GM19324 (cell line): ENCODE results near the gene RBM34.
"Not testable (repeated sequence)": the region's sequence is repeated elsewhere in the genome, so short reads cannot be mapped to it uniquely, and the experiment has no call there.

Source experiments
- ATAC-seq: cut with Tn5 transposase; IDR thresholded peaks from one replicate; pipeline ENCODE4 v1.9.1; 2021; ENCODE audit warnings: mild to moderate bottlenecking, moderate library complexity; ENCODE audit not compliant: unreplicated experiment, low FRiP score

The RBM34 gene

GRCh38 chr1:235160957-235161684 lies at the start of gene RBM34:
Gene RBM34 (minus strand): TSS chr1:235161250. CDS start chr1:235161226, 24 bp downstream.
- peak; percentile 97 for ATAC-seq

- no peak for ATAC-seq
Measured at GRCh38 chr1:235207209-235207565, 46.1 kb upstream of the RBM34 start.

- ATAC-seq: no peak
Measured at GRCh38 chr1:235206533-235207208, 45.6 kb upstream of the RBM34 start.

DNA sequence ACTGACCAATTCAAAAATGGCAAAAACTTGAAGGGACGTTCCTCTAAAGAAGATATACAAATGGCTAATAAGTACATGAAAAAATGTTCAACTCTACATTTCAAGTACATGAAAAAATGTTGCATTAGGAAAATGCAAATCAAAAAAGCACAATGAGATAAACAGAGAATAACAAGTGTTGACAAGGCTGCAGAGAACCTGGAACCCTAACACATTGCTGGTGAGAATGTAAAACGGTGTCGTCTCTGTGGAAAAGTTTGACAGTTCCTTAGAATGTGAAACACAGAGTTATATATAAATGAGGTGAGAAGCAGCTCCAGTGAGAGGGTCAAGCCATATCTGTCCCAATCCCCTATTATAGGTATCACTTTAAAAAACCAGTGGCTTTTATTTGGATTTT lies 44.6 kb upstream of the RBM34 start:
- ATAC-seq: no peak

GRCh38 chr1:235203428-235203827 lies 42.4 kb upstream of the RBM34 start:
- no peak for ATAC-seq

DNA sequence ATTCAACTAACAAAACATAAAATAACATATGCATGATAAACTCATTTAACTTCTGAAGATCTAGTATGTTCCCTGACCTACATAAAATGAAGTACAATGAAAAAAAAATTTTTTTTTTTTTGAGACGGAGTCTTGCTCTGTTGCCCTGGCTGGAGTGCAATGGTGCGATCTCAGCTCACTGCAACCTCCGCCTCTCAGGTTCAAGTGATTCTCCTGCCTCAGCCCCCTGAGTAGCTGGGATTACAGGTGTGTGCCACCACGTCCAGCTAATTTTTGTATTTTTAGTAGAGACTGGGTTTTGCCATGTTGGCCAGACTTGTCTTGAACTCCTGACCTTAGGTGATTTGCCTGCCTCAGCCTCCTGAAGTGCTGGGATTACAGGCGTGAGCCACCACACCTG lies 41.4 kb upstream of the RBM34 start:
- not testable (repeated sequence) for ATAC-seq

- no peak for ATAC-seq
Measured at GRCh38 chr1:235199441-235199840, 38.4 kb upstream of the RBM34 start.

GRCh38 chr1:235190431-235190830 lies 29.4 kb upstream of the RBM34 start:
- ATAC-seq: no peak

DNA sequence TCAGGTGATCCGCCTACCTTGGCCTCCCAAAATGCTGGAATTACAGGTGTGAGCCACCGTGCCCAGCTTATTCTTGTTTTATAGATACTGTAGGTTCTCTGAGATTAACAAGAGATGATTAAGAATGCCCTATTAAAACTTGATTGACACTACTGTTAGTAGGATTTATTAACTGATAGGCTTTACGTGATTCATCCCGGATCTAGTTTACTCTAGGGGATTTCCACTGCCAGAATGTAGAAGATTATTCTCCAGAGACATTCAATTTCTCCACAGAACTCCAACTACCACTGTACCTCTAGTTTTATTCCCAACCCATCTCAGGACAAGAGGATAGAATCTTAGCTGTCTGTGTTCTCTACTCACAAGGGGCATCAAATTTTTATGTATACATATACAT lies 26.3 kb upstream of the RBM34 start:
- no peak for ATAC-seq

GRCh38 chr1:235181561-235182245 lies 20.7 kb upstream of the RBM34 start:
- ATAC-seq: no peak

DNA sequence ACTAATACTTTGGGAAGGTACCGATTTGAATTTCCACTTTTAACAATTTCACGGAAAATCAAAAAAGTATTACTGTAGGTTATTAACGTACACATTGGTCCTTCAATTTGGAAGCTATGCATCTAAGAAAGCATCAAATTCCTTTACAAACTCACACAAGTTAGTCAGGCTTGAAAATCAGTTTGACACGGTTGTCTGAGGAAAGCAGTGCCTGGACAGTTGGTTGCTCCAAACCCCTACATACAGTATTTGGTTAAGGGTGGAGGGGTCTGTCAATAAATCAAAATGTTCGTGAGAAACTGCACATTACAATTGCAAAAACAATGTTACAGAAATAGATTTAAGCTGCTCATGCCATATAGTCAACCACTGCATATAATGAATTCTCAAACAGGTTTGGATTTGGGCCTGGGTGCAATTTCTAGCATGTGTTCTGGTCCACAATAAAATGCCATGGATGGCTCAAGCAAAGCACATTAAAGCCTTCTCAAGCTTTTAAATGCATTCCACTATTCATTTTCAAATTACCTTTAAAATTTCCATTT lies 19.9 kb upstream of the RBM34 start:
- ATAC-seq: no peak

DNA sequence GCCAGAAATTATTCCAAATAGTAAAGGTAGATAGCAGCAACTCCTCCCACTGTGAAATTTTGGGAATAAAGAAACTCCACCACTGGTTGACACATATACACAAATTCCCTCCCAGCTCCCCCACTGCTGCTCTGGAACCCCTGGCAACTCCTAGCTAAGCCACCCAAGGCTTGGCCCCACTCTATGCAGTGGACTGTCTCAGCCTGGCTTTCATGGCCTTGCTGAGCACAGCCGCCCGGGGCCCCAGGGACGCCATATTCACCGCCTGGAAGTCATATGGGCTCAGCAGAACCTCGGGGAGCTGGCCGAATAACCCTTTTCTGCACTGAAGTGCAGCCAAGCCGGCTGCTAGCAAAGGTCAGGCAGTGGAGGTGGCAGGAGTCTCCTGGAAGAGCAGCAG lies 15.4 kb upstream of the RBM34 start:
- ATAC-seq: no peak

DNA sequence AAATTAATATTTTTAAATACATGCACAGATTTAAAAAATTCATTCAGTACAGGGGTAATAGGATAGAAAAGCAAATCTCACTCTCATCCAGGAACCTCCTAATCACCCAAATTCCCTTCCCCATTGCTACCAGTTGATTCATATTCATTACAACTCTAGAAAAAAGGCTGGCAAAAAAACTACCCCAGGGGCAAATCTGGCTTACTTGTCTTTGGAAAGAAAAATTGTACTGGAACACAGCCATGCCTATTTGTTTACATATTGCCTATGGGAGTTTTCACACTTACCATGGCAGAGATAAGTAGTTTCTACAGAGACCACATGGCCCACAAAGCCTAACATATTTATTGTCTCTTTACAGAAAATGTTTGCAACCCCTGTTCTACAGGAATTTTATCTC lies 8.9 kb upstream of the RBM34 start:
- ATAC-seq: no peak

DNA sequence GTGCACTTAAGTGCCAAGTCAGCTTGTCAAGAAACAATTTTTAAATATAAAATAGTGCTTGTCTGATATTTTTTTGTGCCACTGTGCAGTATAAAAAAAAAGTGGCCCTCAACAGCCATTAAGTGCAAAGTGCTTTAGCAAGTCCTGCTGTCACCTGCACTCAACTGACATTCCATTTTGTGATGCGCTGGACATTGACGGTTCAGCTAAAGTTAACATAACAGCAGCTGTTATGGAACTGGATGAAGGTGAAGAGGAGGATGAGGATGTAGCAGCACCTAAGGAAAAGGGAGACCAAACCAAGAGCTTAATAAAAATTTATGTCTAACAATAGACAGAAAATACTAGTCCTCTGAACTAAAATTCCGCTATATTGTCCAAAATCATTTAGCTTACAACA lies 7.3 kb upstream of the RBM34 start:
- no peak for ATAC-seq

DNA sequence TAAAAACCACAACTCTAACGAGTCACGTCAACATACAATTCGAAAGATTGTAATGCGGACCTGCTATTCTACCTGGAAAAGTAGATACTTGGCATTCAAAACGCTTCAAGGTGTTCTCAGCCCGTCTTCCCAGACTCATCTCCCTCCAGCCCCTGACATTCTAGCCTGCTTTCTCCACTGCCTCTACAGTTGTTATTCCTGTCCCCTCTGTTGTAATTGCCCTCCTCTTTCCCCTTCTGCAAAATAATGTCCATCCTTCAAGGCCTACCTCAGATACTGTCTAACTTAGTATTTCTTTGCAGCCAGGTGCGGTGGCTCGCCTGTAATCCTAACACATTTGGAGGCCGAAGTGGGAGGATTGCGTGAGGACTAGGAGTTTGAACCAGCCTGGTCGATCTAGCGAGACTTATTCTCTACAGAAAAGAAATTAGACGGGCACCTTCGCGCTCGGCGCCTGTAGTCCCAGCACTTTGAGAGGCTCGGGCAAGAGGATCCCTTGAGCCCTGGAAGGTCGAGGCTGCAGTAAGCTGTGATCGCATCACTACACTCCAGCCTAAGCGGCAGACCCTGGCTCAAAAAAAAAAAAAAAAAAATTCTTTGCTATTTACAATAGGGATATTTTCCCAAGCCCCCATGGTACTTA lies 756 bp upstream of the RBM34 start:
- no peak for ATAC-seq

DNA sequence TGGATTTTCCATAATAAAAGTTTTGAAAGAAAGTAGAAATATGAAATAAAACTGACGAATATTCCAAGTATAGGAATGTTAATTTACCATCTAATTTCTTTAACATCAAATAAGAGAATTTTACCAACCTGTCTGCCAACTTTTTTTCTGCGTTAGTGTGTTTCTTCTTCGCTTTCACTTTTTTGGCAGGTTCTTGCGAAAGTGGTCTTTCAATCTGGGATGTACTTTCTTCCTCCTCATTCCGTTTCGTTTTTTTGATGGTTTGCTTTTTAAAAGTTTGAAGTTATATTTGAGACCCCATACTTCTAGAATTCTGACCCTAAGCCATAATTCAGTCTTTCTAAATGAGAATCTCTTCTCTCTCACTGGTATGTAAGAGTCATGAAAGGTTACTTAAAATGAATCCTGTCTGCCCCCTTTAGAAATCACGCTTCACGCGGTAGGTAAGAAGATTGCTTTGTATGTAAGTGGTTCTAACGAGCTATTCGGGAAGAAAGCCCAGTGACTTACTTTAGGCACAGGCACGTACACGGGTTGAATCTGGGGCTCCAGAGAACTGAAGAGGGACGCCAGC lies 580 bp downstream of the RBM34 start:
- peak; percentile 1 for ATAC-seq

DNA sequence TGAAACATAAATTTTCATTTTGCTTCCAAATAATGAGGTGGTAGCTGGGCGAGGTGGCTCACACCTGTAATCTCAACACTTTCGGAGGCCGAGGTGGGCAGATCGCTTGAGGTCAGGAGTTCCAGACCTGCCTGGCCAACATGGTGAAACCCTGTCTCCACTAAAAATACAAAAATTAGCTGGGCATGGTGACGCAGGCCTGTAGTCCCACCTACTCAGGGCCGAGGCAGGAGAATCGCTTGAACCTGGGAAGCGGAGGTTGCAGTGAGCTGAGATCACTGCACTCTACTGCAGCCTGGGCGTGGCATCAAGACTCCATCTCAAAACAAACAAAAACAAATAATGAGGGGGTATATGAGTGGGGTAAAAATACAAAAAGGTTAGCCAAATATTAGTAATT lies 1.1 kb downstream of the RBM34 start:
- not testable (repeated sequence) for ATAC-seq

DNA sequence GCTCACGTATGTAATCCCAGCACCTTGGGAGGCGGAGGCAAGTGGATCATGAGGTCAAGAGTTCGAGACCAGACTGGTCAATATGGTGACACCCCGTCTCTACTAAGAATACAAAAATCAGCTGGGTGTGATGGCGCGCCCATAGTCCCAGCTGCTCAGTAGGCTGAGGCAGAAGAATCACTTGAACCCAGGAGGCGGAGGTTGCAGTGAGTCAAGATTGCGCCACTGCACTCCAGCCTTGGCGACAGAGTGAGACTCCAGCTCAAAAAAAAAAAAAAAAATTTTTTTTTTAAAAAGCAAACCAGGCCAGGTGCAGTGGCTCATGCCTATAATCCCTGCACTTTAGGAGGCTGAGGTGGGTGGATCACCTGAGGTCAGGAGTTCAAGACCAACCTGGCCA lies 1.8 kb downstream of the RBM34 start:
- ATAC-seq: not testable (repeated sequence)

- ATAC-seq: no peak
Measured at GRCh38 chr1:235158680-235159079, 2.4 kb downstream of the RBM34 start.

- no peak for ATAC-seq
Measured at GRCh38 chr1:235157150-235157549, 3.9 kb downstream of the RBM34 start.

DNA sequence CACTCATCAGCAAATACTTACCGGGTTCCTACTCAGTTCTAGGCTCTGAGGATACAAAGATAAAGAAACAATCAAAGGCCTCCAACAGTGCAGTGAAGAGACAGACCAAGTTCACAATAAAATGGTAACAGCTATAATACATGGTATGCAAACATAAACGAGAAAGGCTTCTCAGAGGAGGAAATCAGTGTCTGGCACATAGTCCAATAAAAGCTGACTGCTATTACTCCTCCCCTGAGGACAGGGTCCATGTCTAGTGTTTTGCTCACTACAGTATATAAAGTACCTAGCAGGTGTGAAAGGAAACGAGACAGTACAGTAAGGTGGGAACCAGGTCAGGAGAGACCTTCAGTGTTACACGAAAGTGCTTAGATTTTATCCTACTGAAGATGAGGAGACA lies 4.3 kb downstream of the RBM34 start:
- no peak for ATAC-seq
